HepG2 (cell line): ENCODE data around the gene CDC42EP4. TPM values are rescaled to one million over a fixed set of nuclear protein-coding genes. Genes with fewer than 3 reads are reported as not detected.

ENCODE experiments used
- ARHGAP35 ChIP-seq: sonication (generic); formaldehyde crosslinking; IDR thresholded peaks from 2 replicates; pipeline ENCODE4 v1.9.0; 2022; ENCODE audit warnings: mild to moderate bottlenecking, inconsistent platforms, moderate library complexity, missing genetic modification reagents, borderline replicate concordance
- ATF7-NPFF ChIP-seq: sonication (generic); formaldehyde crosslinking; IDR thresholded peaks from 2 replicates; pipeline ENCODE4 v1.8.1; 2023; ENCODE audit warnings: mild to moderate bottlenecking, low read depth, missing genetic modification reagents, moderate library complexity
- BORCS8-MEF2B ChIP-seq: sonication (generic); formaldehyde crosslinking; IDR thresholded peaks from 2 replicates; pipeline ENCODE4 v1.8.0; 2022; ENCODE audit warnings: mild to moderate bottlenecking, missing genetic modification reagents
- FOXA1 ChIP-seq, 2 experiments: fragments of 450-650 bp in 1 of 2; sonication (generic) in 1 of 2; formaldehyde crosslinking in 1 of 2; IDR thresholded peaks; 2 replicates each; pipeline versions ENCODE4 v1.4.0 to v1.6.1; 2016 to 2020; ENCODE audit warnings: missing genetic modification reagents in 1 of 2
- NFIB ChIP-seq: sonication (generic); formaldehyde crosslinking; IDR thresholded peaks from 2 replicates; pipeline ENCODE4 v1.9.0; 2021; ENCODE audit warnings: missing genetic modification reagents, mild to moderate bottlenecking, borderline replicate concordance
- NRL ChIP-seq: sonication (generic); formaldehyde crosslinking; IDR thresholded peaks from 2 replicates; pipeline ENCODE4 v1.5.0; 2020; ENCODE audit warnings: missing genetic modification reagents, mild to moderate bottlenecking, moderate library complexity, borderline replicate concordance
- SAFB2 ChIP-seq: sonication (generic); formaldehyde crosslinking; IDR thresholded peaks from 2 replicates; pipeline ENCODE4 v1.5.1; 2020; ENCODE audit warnings: missing genetic modification reagents, low read depth, mild to moderate bottlenecking, borderline replicate concordance
- SYNCRIP ChIP-seq: fragments of 200-400 bp; formaldehyde crosslinking; IDR thresholded peaks from 2 replicates; pipeline ENCODE4 v1.6.1; 2018; ENCODE audit warnings: mild to moderate bottlenecking, low read depth, low read length; ENCODE audit not compliant: insufficient read depth
- U2AF2 ChIP-seq: fragments of 200-400 bp; formaldehyde crosslinking; IDR thresholded peaks from 2 replicates; pipeline ENCODE4 v1.6.1; 2017; ENCODE audit warnings: low read depth, mild to moderate bottlenecking, low read length
- WIZ ChIP-seq: sonication (generic); formaldehyde crosslinking; IDR thresholded peaks from 2 replicates; pipeline ENCODE4 v1.5.1; 2020; ENCODE audit warnings: mild to moderate bottlenecking, missing genetic modification reagents
- ZBTB20 ChIP-seq: sonication (generic); formaldehyde crosslinking; IDR thresholded peaks from 2 replicates; pipeline ENCODE4 v1.8.1; 2023; ENCODE audit warnings: missing genetic modification reagents, low read depth, mild to moderate bottlenecking, borderline replicate concordance
- ZBTB38 ChIP-seq: sonication (generic); formaldehyde crosslinking; IDR thresholded peaks from 2 replicates; pipeline ENCODE4 v1.5.1; 2020; ENCODE audit warnings: mild to moderate bottlenecking, missing genetic modification reagents
- ZFP90 ChIP-seq: sonication (generic); formaldehyde crosslinking; IDR thresholded peaks from 2 replicates; pipeline ENCODE4 v1.8.0; 2022; ENCODE audit warnings: missing genetic modification reagents, mild to moderate bottlenecking, inconsistent platforms, borderline replicate concordance
- ZIK1 ChIP-seq: sonication (generic); formaldehyde crosslinking; IDR thresholded peaks from 2 replicates; pipeline ENCODE4 v1.5.0; 2020; ENCODE audit warnings: mild to moderate bottlenecking, low read depth, missing genetic modification reagents, borderline replicate concordance
- polyA plus RNA-seq, 8 experiments: library from polyadenylated mRNA; depleted of rRNA in 3 of 8; stranded (reverse) in 7 of 8; unstranded in 1 of 8; fragments of >200 nt; fragmentation: Illumina TruSeq in 4 of 8; extraction: Trizol in 4 of 8; gene quantifications; 2 replicates each; pipeline versions ENCODE4 v1.2.1 to v1.2.3, GENCODE V29; 2011 to 2016; ENCODE audit warnings: low read depth in 4 of 8, missing spikeins in 1 of 8, mixed read lengths in 1 of 8; ENCODE audit not compliant: insufficient read depth in 1 of 8
- total RNA-seq, 5 experiments: library from RNA; depleted of rRNA; stranded (reverse); fragments of >200 nt; fragmentation: Illumina TruSeq; extraction: Trizol; gene quantifications; 2 replicates each; pipeline ENCODE4 v1.2.3, GENCODE V29; 2016; ENCODE audit warnings: low read depth in 1 of 5
- TF ChIP-seq, protein P1 (sequence below): sonication (generic); formaldehyde crosslinking; IDR thresholded peaks from 2 replicates; pipeline ENCODE4 v1.4.0; 2020; ENCODE audit warnings: missing genetic modification reagents
- TF ChIP-seq, protein P2 (sequence below): sonication (generic); formaldehyde crosslinking; IDR thresholded peaks from 2 replicates; pipeline ENCODE4 v1.8.0; 2022; ENCODE audit warnings: missing genetic modification reagents, mild to moderate bottlenecking, inconsistent platforms, borderline replicate concordance
- TF ChIP-seq, protein P3 (sequence below): sonication (generic); formaldehyde crosslinking; IDR thresholded peaks from 2 replicates; pipeline ENCODE4 v1.8.1; 2023; ENCODE audit warnings: mild to moderate bottlenecking, missing genetic modification reagents, borderline replicate concordance
- TF ChIP-seq, protein P4 (sequence below): IDR thresholded peaks from 2 replicates; pipeline ENCODE4 v1.6.1; 2016; ENCODE audit warnings: missing compliant biosample characterization, missing genetic modification reagents, borderline replicate concordance
- TF ChIP-seq, protein P5 (sequence below): IDR thresholded peaks from 2 replicates; pipeline ENCODE4 v1.6.1; 2016; ENCODE audit warnings: missing biosample characterization, missing genetic modification reagents, low read depth
- TF ChIP-seq, protein P6 (sequence below): sonication (generic); formaldehyde crosslinking; IDR thresholded peaks from 2 replicates; pipeline ENCODE4 v1.8.1; 2023; ENCODE audit warnings: mild to moderate bottlenecking, missing genetic modification reagents

CDC42EP4 gene
- total and polyA plus RNA-seq, 2 of the 13 experiments (the other 11 are each of a cell fraction or from before 2014, with no cell fraction given), result 19.0 to 54.0 TPM

DNA sequence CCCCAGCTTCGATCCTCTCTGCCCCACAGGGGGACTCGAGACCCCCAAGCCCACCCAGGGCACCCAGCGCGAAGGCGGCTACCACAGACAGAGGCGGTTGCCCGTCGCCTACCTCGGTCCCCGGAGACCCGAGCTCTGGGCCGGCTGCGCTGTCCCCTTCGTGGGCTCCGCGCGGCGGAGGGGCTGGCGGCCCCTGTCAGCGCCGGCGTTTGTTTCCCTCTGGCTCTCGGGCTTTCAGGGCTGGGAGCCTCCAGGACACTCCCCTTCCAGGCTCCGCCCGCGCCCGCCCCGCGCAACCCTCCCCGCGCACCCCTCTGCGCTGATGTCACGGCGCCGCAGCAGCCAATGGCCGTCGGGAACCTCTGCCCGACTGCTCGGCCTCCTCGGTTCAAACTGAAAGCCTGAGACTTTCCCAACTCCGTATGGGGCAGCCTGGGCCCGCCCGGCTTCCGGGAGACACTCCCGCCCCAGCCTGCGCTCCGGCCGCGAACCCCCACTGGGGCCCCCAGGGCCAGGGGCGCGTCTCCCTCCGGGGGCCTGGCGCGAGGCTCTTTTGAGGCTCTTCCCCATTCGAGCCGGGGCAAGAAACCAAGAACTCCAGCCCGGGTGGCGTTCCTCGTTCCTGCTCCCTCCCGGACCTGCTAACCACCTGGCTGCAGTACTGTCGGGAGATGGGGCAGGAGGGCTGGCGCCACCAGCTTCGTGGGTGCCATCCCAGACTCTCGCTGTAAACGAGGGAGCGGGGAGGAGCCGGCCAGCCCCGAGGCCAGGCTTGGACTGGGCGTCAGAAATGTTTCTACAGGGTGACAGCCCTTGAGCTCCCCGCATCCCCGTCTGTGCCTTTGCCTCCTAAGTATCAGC lies at the start of gene CDC42EP4 (continued):
- TF ChIP-seq ZBTB20 (CRISPR knock-in tag) (no peak), ZFP90 (CRISPR knock-in tag) (no peak; the same call in 1 of the 2 replicates), SYNCRIP (no peak), NFIB (no peak), FOXA1 (IDR thresholded peaks at IDR 0.05) (no peak), FOXA1 (CRISPR knock-in tag; IDR thresholded peaks at IDR 0.05) (peak; percentile 26; the same call in 1 of the 2 replicates), U2AF2 (no peak), BORCS8-MEF2B (CRISPR knock-in tag) (no peak), WIZ (peak; percentile 83; the same call in 1 of the 2 replicates), ARHGAP35 (CRISPR knock-in tag) (no peak), ZIK1 (CRISPR knock-in tag) (peak; percentile 70; the same call in 1 of the 2 replicates), ZBTB38 (CRISPR knock-in tag) (peak; percentile 55; the same call in 1 of the 2 replicates), NRL (CRISPR knock-in tag) (peak; percentile 63; the same call in 1 of the 2 replicates), ATF7-NPFF (peak; percentile 90; the same call in 1 of the 2 replicates), SAFB2 (CRISPR knock-in tag) (no peak; the same call in 1 of the 2 replicates)
- TF ChIP-seq, protein P1, sequence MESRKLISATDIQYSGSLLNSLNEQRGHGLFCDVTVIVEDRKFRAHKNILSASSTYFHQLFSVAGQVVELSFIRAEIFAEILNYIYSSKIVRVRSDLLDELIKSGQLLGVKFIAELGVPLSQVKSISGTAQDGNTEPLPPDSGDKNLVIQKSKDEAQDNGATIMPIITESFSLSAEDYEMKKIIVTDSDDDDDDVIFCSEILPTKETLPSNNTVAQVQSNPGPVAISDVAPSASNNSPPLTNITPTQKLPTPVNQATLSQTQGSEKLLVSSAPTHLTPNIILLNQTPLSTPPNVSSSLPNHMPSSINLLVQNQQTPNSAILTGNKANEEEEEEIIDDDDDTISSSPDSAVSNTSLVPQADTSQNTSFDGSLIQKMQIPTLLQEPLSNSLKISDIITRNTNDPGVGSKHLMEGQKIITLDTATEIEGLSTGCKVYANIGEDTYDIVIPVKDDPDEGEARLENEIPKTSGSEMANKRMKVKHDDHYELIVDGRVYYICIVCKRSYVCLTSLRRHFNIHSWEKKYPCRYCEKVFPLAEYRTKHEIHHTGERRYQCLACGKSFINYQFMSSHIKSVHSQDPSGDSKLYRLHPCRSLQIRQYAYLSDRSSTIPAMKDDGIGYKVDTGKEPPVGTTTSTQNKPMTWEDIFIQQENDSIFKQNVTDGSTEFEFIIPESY (CRISPR knock-in tag), result peak; percentile 10; the same call in 1 of the 2 replicates
- TF ChIP-seq, protein P2, sequence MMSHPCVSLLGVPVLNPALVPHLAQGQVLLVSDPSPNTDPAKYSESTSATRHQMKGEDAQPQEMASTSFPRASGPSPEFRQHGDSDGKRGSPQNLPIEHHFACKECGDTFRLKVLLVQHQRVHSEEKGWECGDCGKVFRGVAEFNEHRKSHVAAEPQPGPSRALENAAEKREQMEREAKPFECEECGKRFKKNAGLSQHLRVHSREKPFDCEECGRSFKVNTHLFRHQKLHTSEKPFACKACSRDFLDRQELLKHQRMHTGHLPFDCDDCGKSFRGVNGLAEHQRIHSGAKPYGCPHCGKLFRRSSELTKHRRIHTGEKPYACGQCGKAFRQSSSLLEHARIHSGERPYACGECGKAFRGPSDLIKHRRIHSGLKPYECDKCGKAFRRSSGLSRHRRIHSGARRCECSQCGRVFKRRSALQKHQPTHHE (CRISPR knock-in tag), result no peak
- TF ChIP-seq, protein P3, sequence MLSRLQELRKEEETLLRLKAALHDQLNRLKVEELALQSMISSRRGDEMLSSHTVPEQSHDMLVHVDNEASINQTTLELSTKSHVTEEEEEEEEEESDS (CRISPR knock-in tag), result no peak
- TF ChIP-seq, protein P4, sequence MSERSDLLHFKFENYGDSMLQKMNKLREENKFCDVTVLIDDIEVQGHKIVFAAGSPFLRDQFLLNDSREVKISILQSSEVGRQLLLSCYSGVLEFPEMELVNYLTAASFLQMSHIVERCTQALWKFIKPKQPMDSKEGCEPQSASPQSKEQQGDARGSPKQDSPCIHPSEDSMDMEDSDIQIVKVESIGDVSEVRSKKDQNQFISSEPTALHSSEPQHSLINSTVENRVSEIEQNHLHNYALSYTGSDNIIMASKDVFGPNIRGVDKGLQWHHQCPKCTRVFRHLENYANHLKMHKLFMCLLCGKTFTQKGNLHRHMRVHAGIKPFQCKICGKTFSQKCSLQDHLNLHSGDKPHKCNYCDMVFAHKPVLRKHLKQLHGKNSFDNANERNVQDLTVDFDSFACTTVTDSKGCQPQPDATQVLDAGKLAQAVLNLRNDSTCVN (CRISPR knock-in tag), result 0 out of 2 replicates have a peak, but pooled peaks have one; percentile 26
- TF ChIP-seq, protein P5, sequence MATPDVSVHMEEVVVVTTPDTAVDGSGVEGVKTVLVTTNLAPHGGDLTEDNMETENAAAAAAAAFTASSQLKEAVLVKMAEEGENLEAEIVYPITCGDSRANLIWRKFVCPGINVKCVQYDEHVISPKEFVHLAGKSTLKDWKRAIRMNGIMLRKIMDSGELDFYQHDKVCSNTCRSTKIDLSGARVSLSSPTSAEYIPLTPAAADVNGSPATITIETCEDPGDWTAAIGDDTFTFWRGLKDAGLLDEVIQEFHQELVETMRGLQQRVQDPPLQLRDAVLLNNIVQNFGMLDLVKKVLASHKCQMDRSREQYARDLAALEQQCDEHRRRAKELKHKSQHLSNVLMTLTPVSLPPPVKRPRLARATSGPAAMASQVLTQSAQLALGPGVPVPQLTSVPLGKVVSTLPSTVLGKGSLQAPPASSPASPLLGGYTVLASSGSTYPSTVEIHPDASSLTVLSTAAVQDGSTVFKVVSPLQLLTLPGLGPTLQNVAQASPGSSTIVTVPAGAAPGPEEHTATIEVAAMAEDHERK (CRISPR knock-in tag), result no peak
- TF ChIP-seq, protein P6, sequence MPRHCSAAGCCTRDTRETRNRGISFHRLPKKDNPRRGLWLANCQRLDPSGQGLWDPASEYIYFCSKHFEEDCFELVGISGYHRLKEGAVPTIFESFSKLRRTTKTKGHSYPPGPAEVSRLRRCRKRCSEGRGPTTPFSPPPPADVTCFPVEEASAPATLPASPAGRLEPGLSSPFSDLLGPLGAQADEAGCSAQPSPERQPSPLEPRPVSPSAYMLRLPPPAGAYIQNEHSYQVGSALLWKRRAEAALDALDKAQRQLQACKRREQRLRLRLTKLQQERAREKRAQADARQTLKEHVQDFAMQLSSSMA (CRISPR knock-in tag), result no peak
